ENCODE data around the gene NCF2. TPM values are rescaled to one million over a fixed set of nuclear protein-coding genes. Genes with fewer than 3 reads are reported as not detected.

NCF2 gene
- total and polyA plus RNA-seq, 2 donors (not counting 1 experiment from before 2014, with no cell fraction given) = 9.9 to 10.5 TPM

DNA sequence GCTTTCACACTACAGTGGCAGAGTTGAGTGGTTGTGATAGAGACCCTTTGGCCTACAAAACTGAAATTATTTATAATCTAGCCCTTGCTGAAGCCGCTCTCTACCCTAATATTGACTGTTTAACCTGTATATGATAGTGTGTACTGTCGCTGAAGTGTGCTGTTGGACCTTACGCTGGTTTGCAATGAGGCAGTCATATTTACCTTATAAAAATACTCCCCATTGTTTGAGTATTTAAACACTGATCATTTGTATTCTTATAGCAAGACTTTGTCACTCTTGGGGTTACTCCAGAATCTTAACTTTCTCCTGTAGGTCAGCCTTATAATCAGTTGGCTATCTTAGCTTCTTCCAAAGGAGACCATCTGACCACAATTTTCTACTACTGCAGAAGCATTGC, 61.7 kb downstream of the NCF2 start:
- Mint-ChIP-seq H3K27me3 (no peaks in the 10 kb centered on the region), H3K4me1 (no peaks in the 10 kb centered on the region), H3K9me3 (ENCODE audit: insufficient read depth) (no peaks in the 10 kb centered on the region), H3K4me3 (no peak overlapping the region), H3K27ac (no peak overlapping the region)
- Histone ChIP-seq H3K79me2 (ENCODE audit: control insufficient read depth, insufficient read depth, low read length) (peaks cover 8% of the 10 kb centered on the region), H3K27ac (ENCODE audit: low read length in 2 of 2) (no peak overlapping the region), H4K20me1 (ENCODE audit: control insufficient read depth, insufficient read depth, low read length, poor library complexity, severe bottlenecking) (no peaks in the 10 kb centered on the region), H2AFZ (ENCODE audit: insufficient read depth, low read depth, low read length, poor library complexity, severe bottlenecking) (no peak overlapping the region), H3K9me3 (ENCODE audit: control extremely low read depth in 1 of 3, control insufficient read depth in 2 of 3, insufficient read depth in 1 of 3, low read length in 2 of 3) (no peaks in the 10 kb centered on the region), H3K27me3 (replicated peaks in 1 of 4; ENCODE audit: control extremely low read depth in 1 of 4, control insufficient read depth in 3 of 4, insufficient read depth in 4 of 4, low read length in 3 of 4) (no peaks in the 10 kb centered on the region), H3K36me3 (replicated peaks in 1 of 2; ENCODE audit: control extremely low read depth in 1 of 2, control insufficient read depth in 1 of 2, extremely low read depth in 1 of 2, insufficient read depth in 2 of 2, low read length in 1 of 2) (peaks cover 3 to 65% of the 10 kb centered on the region in 2 experiments), H3K9ac (ENCODE audit: low read length) (no peak overlapping the region), H3K4me3 (ENCODE audit: control extremely low read depth in 1 of 5, extremely low read depth in 1 of 5, insufficient read depth in 1 of 5, low read depth in 2 of 5, low read length in 4 of 5) (no peak overlapping the region), H3K4me2 (replicated peaks; ENCODE audit: low read depth, low read length, poor library complexity, severe bottlenecking) (no peak overlapping the region), H3K4me1 (ENCODE audit: control insufficient read depth in 2 of 2, insufficient read depth in 2 of 2, low read length in 2 of 2) (no peaks in the 10 kb centered on the region)
- WGBS (ENCODE audit: insufficient coverage) = no CpG with 5 or more reads among the region's 3 CpGs
- no peak for TF ChIP-seq EZH2 (IDR thresholded peaks at IDR 0.05; ENCODE audit: borderline replicate concordance, insufficient read depth, low read depth, low read length, poor library complexity, severe bottlenecking)
- TF ChIP-seq, protein P1, sequence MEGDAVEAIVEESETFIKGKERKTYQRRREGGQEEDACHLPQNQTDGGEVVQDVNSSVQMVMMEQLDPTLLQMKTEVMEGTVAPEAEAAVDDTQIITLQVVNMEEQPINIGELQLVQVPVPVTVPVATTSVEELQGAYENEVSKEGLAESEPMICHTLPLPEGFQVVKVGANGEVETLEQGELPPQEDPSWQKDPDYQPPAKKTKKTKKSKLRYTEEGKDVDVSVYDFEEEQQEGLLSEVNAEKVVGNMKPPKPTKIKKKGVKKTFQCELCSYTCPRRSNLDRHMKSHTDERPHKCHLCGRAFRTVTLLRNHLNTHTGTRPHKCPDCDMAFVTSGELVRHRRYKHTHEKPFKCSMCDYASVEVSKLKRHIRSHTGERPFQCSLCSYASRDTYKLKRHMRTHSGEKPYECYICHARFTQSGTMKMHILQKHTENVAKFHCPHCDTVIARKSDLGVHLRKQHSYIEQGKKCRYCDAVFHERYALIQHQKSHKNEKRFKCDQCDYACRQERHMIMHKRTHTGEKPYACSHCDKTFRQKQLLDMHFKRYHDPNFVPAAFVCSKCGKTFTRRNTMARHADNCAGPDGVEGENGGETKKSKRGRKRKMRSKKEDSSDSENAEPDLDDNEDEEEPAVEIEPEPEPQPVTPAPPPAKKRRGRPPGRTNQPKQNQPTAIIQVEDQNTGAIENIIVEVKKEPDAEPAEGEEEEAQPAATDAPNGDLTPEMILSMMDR (IDR thresholded peaks at IDR 0.05) = no peak
- DNase-seq = no peak
- ChIA-PET POLR2A (interaction anchor here (0.6 kb wide), 1 partner anchor 34 kb away, joined by 5 read pairs; no protein-coding TSS in a partner anchor), CTCF (no interaction called here)
- intact Hi-C loops (cut with micrococcal nuclease) = no loop called here
- no peak for ATAC-seq (ENCODE audit: low read depth)

DNA sequence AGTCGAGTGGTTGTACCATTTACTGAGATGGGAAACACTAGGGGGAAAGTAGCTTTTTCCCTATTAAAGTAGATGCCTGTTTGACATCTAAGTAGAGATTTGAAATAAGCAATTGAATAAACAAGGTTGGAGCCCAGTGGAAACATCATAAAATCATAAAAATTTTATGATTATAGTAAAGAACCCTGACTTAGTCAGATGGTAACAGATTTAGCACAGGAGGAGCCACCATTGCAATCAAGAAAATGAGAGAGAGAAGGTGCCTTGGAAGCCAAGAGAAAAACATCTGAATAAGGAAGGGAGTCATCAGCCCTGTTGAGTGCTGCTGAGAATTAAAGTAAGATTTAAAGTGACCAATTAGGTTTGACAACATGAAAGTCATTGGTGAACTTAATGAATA, 68.2 kb downstream of the NCF2 start:
- H3K36me3 ChIP-seq (replicated peaks in 1 of 2; ENCODE audit: control extremely low read depth in 1 of 2, control insufficient read depth in 1 of 2, extremely low read depth in 1 of 2, insufficient read depth in 2 of 2, low read length in 1 of 2) = peaks cover 17 to 44% of the 10 kb centered on the region in 2 experiments
- peaks cover 10% of the 10 kb centered on the region for H3K79me2 ChIP-seq (ENCODE audit: control insufficient read depth, insufficient read depth, low read length)
- ChIA-PET POLR2A (interaction anchor here (0.7 kb wide), 1 partner anchor 20 kb away, joined by 5 read pairs; no protein-coding TSS in a partner anchor), CTCF (interaction anchor here (1.2 to 2.4 kb wide), 2 partner anchors 26 to 53 kb away, joined by 3 to 7 read pairs; no protein-coding TSS in a partner anchor)
- no peak overlapping the region for H3K27ac ChIP-seq (ENCODE audit: low read length in 2 of 2)
- ATAC-seq (ENCODE audit: low read depth) (no peak), DNase-seq (no peak)
- intact Hi-C loops (cut with micrococcal nuclease) = loop anchor here (5.0 kb wide), 1 partner anchor 100 kb away; no protein-coding TSS in a partner anchor
- WGBS (ENCODE audit: insufficient coverage) = no CpG with 5 or more reads among the region's 1 CpG
- Mint-ChIP-seq H3K4me1 (no peaks in the 10 kb centered on the region), H3K9me3 (ENCODE audit: insufficient read depth) (no peaks in the 10 kb centered on the region), H3K27ac (no peak overlapping the region), H3K4me3 (no peak overlapping the region), H3K27me3 (no peaks in the 10 kb centered on the region)
- no peaks in the 10 kb centered on the region for H4K20me1 ChIP-seq (ENCODE audit: control insufficient read depth, insufficient read depth, low read length, poor library complexity, severe bottlenecking)
- no peak overlapping the region for H2AFZ ChIP-seq (ENCODE audit: insufficient read depth, low read depth, low read length, poor library complexity, severe bottlenecking)
- H3K27me3 ChIP-seq (replicated peaks in 1 of 4; ENCODE audit: control extremely low read depth in 1 of 4, control insufficient read depth in 3 of 4, insufficient read depth in 4 of 4, low read length in 3 of 4) = no peaks in the 10 kb centered on the region
- TF ChIP-seq, protein P1 (IDR thresholded peaks at IDR 0.05) = no peak
- no peak for TF ChIP-seq EZH2 (IDR thresholded peaks at IDR 0.05; ENCODE audit: borderline replicate concordance, insufficient read depth, low read depth, low read length, poor library complexity, severe bottlenecking)
- no peak overlapping the region for H3K9ac ChIP-seq (ENCODE audit: low read length)
- no peaks in the 10 kb centered on the region for H3K4me1 ChIP-seq (ENCODE audit: control insufficient read depth in 2 of 2, insufficient read depth in 2 of 2, low read length in 2 of 2)
- H3K4me2 ChIP-seq (replicated peaks; ENCODE audit: low read depth, low read length, poor library complexity, severe bottlenecking) = no peak overlapping the region
- H3K4me3 ChIP-seq (ENCODE audit: control extremely low read depth in 1 of 5, extremely low read depth in 1 of 5, insufficient read depth in 1 of 5, low read depth in 2 of 5, low read length in 4 of 5) = no peak overlapping the region
- H3K9me3 ChIP-seq (ENCODE audit: control extremely low read depth in 1 of 3, control insufficient read depth in 2 of 3, insufficient read depth in 1 of 3, low read length in 2 of 3) = no peaks in the 10 kb centered on the region

Data from B cell (primary cell).